Caco-2 (cell line): ENCODE data around the gene TKFC. TPM values are rescaled to one million over a fixed set of nuclear protein-coding genes. Genes with fewer than 3 reads are reported as not detected.

Source experiments
- Bru-seq: library from RNA; stranded (reverse); fragments of 400-500 nt; gene quantifications from one replicate; lab custom pipeline; 2021; lab: Mats Ljungman, UMichigan
- BruChase-seq, 2 experiments: library from RNA; stranded (reverse); fragments of 400-500 nt; gene quantifications; one replicate each; lab custom pipeline; 2021; lab: Mats Ljungman, UMichigan
- BruUV-seq: library from RNA; stranded (reverse); fragments of 400-500 nt; replicated peaks from 2 replicates; lab custom pipeline; 2021; lab: Mats Ljungman, UMichigan
- CTCF ChIA-PET: fragments of 300-600 bp; sonication (Branson Sonifier 250); formaldehyde crosslinking; loops from one replicate; lab custom pipeline; 2022; ENCODE audit warnings: antibody characterized with exemption; lab: Charles Lee
- POLR2A ChIA-PET: fragments of 300-600 bp; sonication (Branson Sonifier 250); formaldehyde crosslinking; loops from one replicate; lab custom pipeline; 2022; ENCODE audit warnings: antibody characterized with exemption; lab: Charles Lee
- DNase-seq, 2 experiments: peaks; one replicate each; pipeline versions ENCODE4 v3.0.0 to v3.0.0-alpha.2; 2020 to 2022
- H3K27me3 ChIP-seq: replicated peaks from 2 replicates; pipeline ENCODE4 v1.6.0; 2011; ENCODE audit warnings: low read length; ENCODE audit not compliant: control insufficient read depth, insufficient read depth
- H3K36me3 ChIP-seq: 2 replicates; pipeline ENCODE4 v1.5.1; 2011; ENCODE audit warnings: low read length; ENCODE audit not compliant: control insufficient read depth, insufficient read depth
- H3K4me1 ChIP-seq: fragments of 250-450 bp; sonication (Bioruptor Pico); 2 replicates; pipeline ENCODE4 v1.5.1; 2020; ENCODE audit warnings: mild to moderate bottlenecking
- H3K4me3 ChIP-seq: 2 replicates; pipeline ENCODE4 v1.5.1; 2011; ENCODE audit warnings: low read depth, mild to moderate bottlenecking, control low read depth, low read length
- H3K9me3 ChIP-seq: fragments of 250-450 bp; sonication (Bioruptor Pico); 2 replicates; pipeline ENCODE4 v1.5.1; 2020; ENCODE audit warnings: mild to moderate bottlenecking, moderate library complexity
- H3K27ac Mint-ChIP-seq: one replicate; pipeline ENCODE4 v1.8.0; 2022; ENCODE audit warnings: mixed read lengths; ENCODE audit not compliant: unreplicated experiment
- H3K27me3 Mint-ChIP-seq: one replicate; pipeline ENCODE4 v1.8.0; 2022; ENCODE audit warnings: mixed read lengths; ENCODE audit not compliant: insufficient read depth, unreplicated experiment
- H3K36me3 Mint-ChIP-seq: one replicate; pipeline ENCODE4 v1.8.0; 2022; ENCODE audit warnings: mild to moderate bottlenecking, mixed read lengths; ENCODE audit not compliant: insufficient read depth, unreplicated experiment
- H3K4me1 Mint-ChIP-seq: one replicate; pipeline ENCODE4 v1.8.0; 2022; ENCODE audit warnings: low read depth, mixed read lengths; ENCODE audit not compliant: unreplicated experiment
- H3K4me3 Mint-ChIP-seq: one replicate; pipeline ENCODE4 v1.8.0; 2022; ENCODE audit warnings: mild to moderate bottlenecking, moderate library complexity, mixed read lengths; ENCODE audit not compliant: unreplicated experiment
- H3K9me3 Mint-ChIP-seq: one replicate; pipeline ENCODE4 v1.8.0; 2022; ENCODE audit warnings: mixed read lengths; ENCODE audit not compliant: unreplicated experiment
- CTCF ChIP-seq, 2 experiments: fragments of 200-600 bp in 1 of 2; IDR thresholded peaks; 1 replicate in 1 of 2; 2 replicates in 1 of 2; pipeline versions ENCODE4 v1.5.1 to v1.8.0; 2011 to 2022; ENCODE audit warnings: antibody characterized with exemption in 1 of 2, control low read depth in 1 of 2, inconsistent platforms in 1 of 2, low read depth in 1 of 2, low read length in 1 of 2, mild to moderate bottlenecking in 1 of 2, moderate library complexity in 1 of 2; ENCODE audit not compliant: insufficient read depth in 1 of 2, severe bottlenecking in 1 of 2, unreplicated experiment in 1 of 2
- intact Hi-C: fragments of 100-400 bp; cut with micrococcal nuclease; formaldehyde crosslinking; loops from one replicate; pipeline ENCODE4 v1.10.0; 2022; ENCODE audit not compliant: unreplicated experiment
- long read RNA-seq: library from polyadenylated mRNA; stranded (forward); transcript quantifications from one replicate; pipeline ENCODE4 v2.0.0, GENCODE V29; 2022
- total RNA-seq: library from RNA; stranded (reverse); gene quantifications from 2 replicates; pipeline ENCODE4 v1.2.3, GENCODE V29; 2022

The TKFC gene
- total RNA-seq, result 86.2 and 99.0 TPM in 2 replicates
- Bru-seq, nascent RNA, result percentile 56 among the genes with signal in this experiment
- BruChase-seq, experiment 1, labeled RNA remaining after a 2-hour chase, result percentile 57 among the genes with signal in this experiment
- percentile 64 among the genes with signal in this experiment for BruChase-seq, experiment 2, labeled RNA remaining after a 6-hour chase
- long read RNA-seq, full-length matches to known transcripts, result 23 of 54 reads
- long read RNA-seq, partial matches to known transcripts, result 20 of 54 reads
- long read RNA-seq, other reads (novel, unspliced or antisense), result 11 of 54 reads

GRCh38 chr11:61332797-61333549 is at the start of gene TKFC, which contains the start of gene DDB1:
Gene TKFC (plus strand): TSS chr11:61333228. CDS start chr11:61334729, 1,501 bp downstream.
Gene DDB1 (minus strand): TSS chr11:61333105. CDS start chr11:61332968, 137 bp downstream.
- Mint-ChIP-seq H3K27me3 (no peaks in the 10 kb centered on the region), H3K4me1 (peaks cover 17% of the 10 kb centered on the region), H3K27ac (peak within 1 kb of the TSS; percentile 98), H3K4me3 (peak within 1 kb of the TSS; percentile 100), H3K36me3 (peaks cover 48% of the 10 kb centered on the region), H3K9me3 (no peaks in the 10 kb centered on the region)
- TF ChIP-seq CTCF (IDR thresholded peaks at IDR 0.05; ENCODE audit: insufficient read depth in 1 of 2, low read depth in 1 of 2, low read length in 1 of 2, severe bottlenecking in 1 of 2, unreplicated experiment in 1 of 2), result no peak
- intact Hi-C loops, result loop anchor here (1.0 to 2.0 kb wide), 2 partner anchors 29 to 34 kb away; partner anchors contain the start of gene TMEM138
- Histone ChIP-seq H3K27me3 (no peaks in the 10 kb centered on the region), H3K4me1 (peaks cover 13% of the 10 kb centered on the region), H3K4me3 (peak within 1 kb of the TSS; percentile 61), H3K36me3 (no peaks in the 10 kb centered on the region), H3K9me3 (no peaks in the 10 kb centered on the region)
- ChIA-PET CTCF (interaction anchor here (1.8 to 5.7 kb wide), 2 partner anchors 51 to 60 kb away, joined by 7 to 175 read pairs; partner anchors contain the start of gene TMEM216), POLR2A (interaction anchor here (1.0 to 1.9 kb wide), 2 partner anchors 29 to 60 kb away, joined by 3 to 13 read pairs; partner anchors contain the start of genes CYB561A3, TMEM138 and TMEM216)
- no TSS peak for BruUV-seq
- DNase-seq, result peak; percentile 96 to 98

GRCh38 chr11:61283613-61284012 is 49.4 kb upstream of the TKFC start:
- H3K36me3 ChIP-seq, result peaks cover 9% of the 10 kb centered on the region
- Mint-ChIP-seq H3K36me3 (peaks cover 30% of the 10 kb centered on the region), H3K4me3 (no peak overlapping the region), H3K9me3 (peaks cover 12% of the 10 kb centered on the region), H3K27ac (no peak overlapping the region), H3K4me1 (peaks cover 10% of the 10 kb centered on the region), H3K27me3 (no peaks in the 10 kb centered on the region)
- BruUV-seq, result no TSS peak
- H3K4me3 ChIP-seq, result no peak overlapping the region
- intact Hi-C loops, result no loop called here
- no peaks in the 10 kb centered on the region for H3K27me3 ChIP-seq
- no peak for DNase-seq
- H3K4me1 ChIP-seq, result 0 out of 2 replicates have a peak, but pooled peaks cover 5% of the 10 kb centered on the region
- no peaks in the 10 kb centered on the region for H3K9me3 ChIP-seq
- POLR2A ChIA-PET, result no interaction called here
- CTCF ChIA-PET, result interaction anchor here (0.6 kb wide), 1 partner anchor 10 kb away, joined by 3 read pairs; no protein-coding TSS in a partner anchor
- no peak for TF ChIP-seq CTCF (IDR thresholded peaks at IDR 0.05; ENCODE audit: insufficient read depth in 1 of 2, low read depth in 1 of 2, low read length in 1 of 2, severe bottlenecking in 1 of 2, unreplicated experiment in 1 of 2)
